ENCODE results near the gene GPC3. TPM values are rescaled to one million over a fixed set of nuclear protein-coding genes. Genes with fewer than 3 reads are reported as not detected.

GPC3 gene
- total RNA-seq, 2 donors from 2014 or later, result 2.7 to 5.2 TPM

GRCh38 chrX:134006484-134007161, 21.2 kb upstream of the GPC3 start:
- H3K27me3 ChIP-seq (replicated peaks; ENCODE audit: insufficient read depth), result no peaks in the 10 kb centered on the region
- intact Hi-C loops (cut with DNase I), result no loop called here
- 72% methylated on average over 2 of the region's 2 CpGs for WGBS

DNA sequence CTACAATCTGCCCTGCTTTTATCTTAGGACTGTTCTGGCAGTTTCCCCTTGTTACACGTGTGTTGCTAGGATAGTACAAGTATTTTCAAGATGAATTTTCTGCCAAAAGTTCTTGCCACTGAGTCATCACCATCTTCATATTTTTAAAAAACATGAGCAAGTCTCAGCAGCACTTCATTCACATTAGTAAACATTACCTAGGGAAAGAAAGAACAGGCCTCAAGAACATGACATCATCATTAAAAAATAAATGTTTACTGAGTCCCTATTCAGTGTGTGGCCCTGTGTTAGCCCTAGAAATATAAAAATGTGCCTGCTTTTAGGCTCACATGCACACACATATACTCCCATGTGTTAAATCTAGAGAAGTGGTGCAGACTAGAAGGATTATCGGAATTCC, 18.7 kb upstream of the GPC3 start:
- no peaks in the 10 kb centered on the region for H3K4me1 ChIP-seq (replicated peaks)
- peak; percentile 9 for DNase-seq (ENCODE audit: low spot score)
- H3K9me3 ChIP-seq, result no peaks in the 10 kb centered on the region
- TF ChIP-seq POLR2AphosphoS5 (IDR thresholded peaks at IDR 0.05), result peak; percentile 29
- no peak for TF ChIP-seq CTCF (IDR thresholded peaks at IDR 0.05)
- 55% methylated on average over 2 of the region's 2 CpGs for WGBS
- no peaks in the 10 kb centered on the region for H3K27me3 ChIP-seq (replicated peaks; ENCODE audit: insufficient read depth)
- H3K27ac ChIP-seq, result no peak overlapping the region
- no peaks in the 10 kb centered on the region for H3K36me3 ChIP-seq
- H3K4me3 ChIP-seq, result no peak overlapping the region
- intact Hi-C loops (cut with DNase I), result no loop called here

More at GRCh38 chrX:134006484-134007161, 21.2 kb upstream of the GPC3 start:
- TF ChIP-seq CTCF (IDR thresholded peaks at IDR 0.05) (no peak), POLR2A (IDR thresholded peaks at IDR 0.05) (no peak), POLR2AphosphoS5 (IDR thresholded peaks at IDR 0.05) (no peak)
- Histone ChIP-seq H3K4me3 (no peak overlapping the region), H3K4me1 (replicated peaks) (no peaks in the 10 kb centered on the region), H3K27ac (no peak overlapping the region), H3K36me3 (no peaks in the 10 kb centered on the region), H3K9me3 (no peaks in the 10 kb centered on the region)
- no peak for DNase-seq (ENCODE audit: low spot score)

- no peaks in the 10 kb centered on the region for H3K27me3 ChIP-seq (replicated peaks; ENCODE audit: insufficient read depth)
- H3K4me1 ChIP-seq (replicated peaks), result no peaks in the 10 kb centered on the region
- no peak overlapping the region for H3K27ac ChIP-seq
- WGBS, result 19% methylated on average over 4 of the region's 4 CpGs
- H3K9me3 ChIP-seq, result no peaks in the 10 kb centered on the region
- intact Hi-C loops (cut with DNase I), result no loop called here
- no peak for TF ChIP-seq POLR2A (IDR thresholded peaks at IDR 0.05)
- no peak for TF ChIP-seq POLR2AphosphoS5 (IDR thresholded peaks at IDR 0.05)
- no peak for TF ChIP-seq CTCF (IDR thresholded peaks at IDR 0.05)
- no peak for DNase-seq (ENCODE audit: low spot score)
- H3K4me3 ChIP-seq, result no peak overlapping the region
- H3K36me3 ChIP-seq, result no peaks in the 10 kb centered on the region
Measured at GRCh38 chrX:134002921-134003615, 17.7 kb upstream of the GPC3 start.

DNA sequence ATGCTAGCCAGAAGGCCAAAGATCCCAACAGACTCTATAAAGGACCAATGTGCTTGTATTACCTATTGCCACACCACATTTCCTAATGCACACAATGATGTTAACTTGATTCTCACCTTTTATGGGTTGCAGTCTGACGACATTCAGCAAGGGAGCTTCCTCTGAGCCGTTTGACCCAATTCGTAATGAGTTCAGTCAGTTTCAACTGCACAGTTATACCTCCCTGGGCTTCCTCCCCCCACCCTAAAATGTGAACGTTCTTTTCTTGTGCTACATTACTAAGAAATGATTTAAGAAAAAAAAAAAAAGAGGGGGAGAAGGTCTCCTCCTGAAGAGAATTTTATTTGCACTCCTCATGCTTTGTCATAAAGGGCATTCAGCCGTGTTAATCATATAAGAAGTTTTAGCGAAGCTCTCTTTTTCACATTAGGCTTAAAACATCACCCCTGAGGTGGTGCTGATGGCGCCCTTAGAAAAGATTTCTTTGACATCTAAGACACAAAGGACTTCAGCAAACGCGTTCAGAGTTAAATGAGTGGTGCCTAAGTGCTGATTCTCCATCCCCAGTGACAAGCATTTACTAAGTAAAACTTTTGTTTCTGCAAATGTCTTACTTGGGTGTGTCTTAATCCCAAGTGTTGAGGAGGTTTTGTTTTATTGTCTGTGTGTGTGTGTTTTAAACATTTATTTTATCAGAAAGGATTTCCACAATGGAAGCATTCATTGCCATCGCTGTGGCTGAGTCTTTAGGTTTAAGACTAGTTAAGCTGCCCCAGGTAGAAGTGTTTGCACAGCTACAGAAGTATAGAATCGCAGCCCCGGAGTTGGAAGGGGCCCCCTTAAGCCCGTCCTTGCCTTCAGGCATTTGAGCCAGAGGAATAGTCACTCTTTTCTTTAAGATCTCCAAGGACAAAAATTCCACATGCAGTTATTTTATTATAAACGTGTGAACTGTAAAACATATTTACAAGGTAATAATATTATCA, 15.2 kb upstream of the GPC3 start:
- no peak for TF ChIP-seq CTCF (IDR thresholded peaks at IDR 0.05)
- TF ChIP-seq POLR2A (IDR thresholded peaks at IDR 0.05), result no peak
- TF ChIP-seq POLR2AphosphoS5 (IDR thresholded peaks at IDR 0.05), result no peak
- no peak overlapping the region for H3K27ac ChIP-seq
- no peaks in the 10 kb centered on the region for H3K27me3 ChIP-seq (replicated peaks; ENCODE audit: insufficient read depth)
- 62% methylated on average over 14 of the region's 14 CpGs for WGBS
- no peak for DNase-seq (ENCODE audit: low spot score)
- no peaks in the 10 kb centered on the region for H3K9me3 ChIP-seq
- no peaks in the 10 kb centered on the region for H3K36me3 ChIP-seq
- intact Hi-C loops (cut with DNase I), result no loop called here
- no peaks in the 10 kb centered on the region for H3K4me1 ChIP-seq (replicated peaks)
- H3K4me3 ChIP-seq, result no peak overlapping the region
